ENCODE results near the gene FGF3. TPM values are rescaled to one million over a fixed set of nuclear protein-coding genes. Genes with fewer than 3 reads are reported as not detected.

FGF3 gene
- polyA plus RNA-seq, 1 donor from 2014 or later = 3.7 TPM

GRCh38 chr11:69828276-69828970 is 9.2 kb upstream of the FGF3 start:
- H3K4me2 ChIP-seq (ENCODE audit: low read length) = no peak overlapping the region
- no peak overlapping the region for H3K4me3 ChIP-seq (ENCODE audit: low read length)

GRCh38 chr11:69826773-69827172 is 7.6 kb upstream of the FGF3 start:
- TF ChIP-seq POLR2AphosphoS5 (IDR thresholded peaks at IDR 0.05) (no peak), MXI1 (conservative IDR thresholded peaks at IDR 0.05; ENCODE audit: poor library complexity, severe bottlenecking) (no peak), SMC3 (conservative IDR thresholded peaks at IDR 0.05; ENCODE audit: poor library complexity) (no peak)
- Histone ChIP-seq H2AFZ (ENCODE audit: low read depth, low read length) (no peak overlapping the region), H3K9me3 (ENCODE audit: low read length) (no peaks in the 10 kb centered on the region), H4K20me1 (ENCODE audit: insufficient read depth) (no peaks in the 10 kb centered on the region), H3K9ac (ENCODE audit: low read length) (no peak overlapping the region), H3F3A (ENCODE audit: insufficient read depth, low read length, poor library complexity, severe bottlenecking) (no peaks in the 10 kb centered on the region), H3K79me2 (replicated peaks; ENCODE audit: insufficient read depth, low read length) (no peaks in the 10 kb centered on the region), H3K9me2 (ENCODE audit: insufficient read depth, low read length) (no peaks in the 10 kb centered on the region), H3K27ac (ENCODE audit: low read length) (no peak overlapping the region), H3K4me3 (ENCODE audit: low read length) (no peak overlapping the region), H3K27me3 (ENCODE audit: insufficient read depth, low read depth, low read length) (peaks cover 4% of the 10 kb centered on the region), H3K4me2 (ENCODE audit: low read length) (no peak overlapping the region), H3K36me3 (ENCODE audit: insufficient read depth, low read length) (no peaks in the 10 kb centered on the region)

More at GRCh38 chr11:69828276-69828970, 9.2 kb upstream of the FGF3 start:
- H3K9ac ChIP-seq (ENCODE audit: low read length) = no peak overlapping the region
- no peak for TF ChIP-seq POLR2AphosphoS5 (IDR thresholded peaks at IDR 0.05)
- no peak for TF ChIP-seq RAD21 (conservative IDR thresholded peaks at IDR 0.05)
- TF ChIP-seq CTCF (IDR thresholded peaks at IDR 0.05; ENCODE audit: poor library complexity, severe bottlenecking) = no peak
- TF ChIP-seq SMC3 (conservative IDR thresholded peaks at IDR 0.05; ENCODE audit: poor library complexity) = no peak
- no peak for TF ChIP-seq EP300 (conservative IDR thresholded peaks at IDR 0.05; ENCODE audit: poor library complexity, severe bottlenecking)
- no peak for TF ChIP-seq TAF1 (IDR thresholded peaks at IDR 0.05; ENCODE audit: low read depth)
- no peak for TF ChIP-seq MXI1 (conservative IDR thresholded peaks at IDR 0.05; ENCODE audit: poor library complexity, severe bottlenecking)
- TF ChIP-seq REST (IDR thresholded peaks at IDR 0.05; ENCODE audit: borderline replicate concordance) = no peak
- TF ChIP-seq EZH2 (IDR thresholded peaks at IDR 0.05; ENCODE audit: borderline replicate concordance, insufficient read depth, low read length, poor library complexity, severe bottlenecking) = no peak
- H2AFZ ChIP-seq (ENCODE audit: low read depth, low read length) = no peak overlapping the region
- no peaks in the 10 kb centered on the region for H3K79me2 ChIP-seq (replicated peaks; ENCODE audit: insufficient read depth, low read length)
- H3K9me2 ChIP-seq (ENCODE audit: insufficient read depth, low read length) = no peaks in the 10 kb centered on the region
- H3K27me3 ChIP-seq (ENCODE audit: insufficient read depth, low read depth, low read length) = no peaks in the 10 kb centered on the region
- no peaks in the 10 kb centered on the region for H3K36me3 ChIP-seq (ENCODE audit: insufficient read depth, low read length)
- no peaks in the 10 kb centered on the region for H3K9me3 ChIP-seq (ENCODE audit: low read length)
- H3K27ac ChIP-seq (ENCODE audit: low read length) = no peak overlapping the region
- H3F3A ChIP-seq (ENCODE audit: insufficient read depth, low read length, poor library complexity, severe bottlenecking) = no peaks in the 10 kb centered on the region
- no peaks in the 10 kb centered on the region for H4K20me1 ChIP-seq (ENCODE audit: insufficient read depth)

Measured in neural cell (in vitro differentiated cells).